Measurements from ENCODE around the gene BTBD18.
"Not testable (repeated sequence)": the region's sequence is repeated elsewhere in the genome, so short reads cannot be mapped to it uniquely, and the experiment has no call there.

The BTBD18 gene

GRCh38 chr11:57745206-57745605 is 6.4 kb downstream of the BTBD18 start:
- Histone ChIP-seq H3K4me1 (ENCODE audit: control insufficient read depth, insufficient read depth, low read length) (peaks cover 10% of the 10 kb centered on the region), H3K27me3 (ENCODE audit: control insufficient read depth, insufficient read depth, low read length) (no peaks in the 10 kb centered on the region), H3K4me3 (ENCODE audit: low read length) (no peak overlapping the region), H3K9ac (ENCODE audit: low read length) (no peak overlapping the region), H3K27ac (ENCODE audit: low read depth, low read length) (no peak overlapping the region), H3K36me3 (ENCODE audit: control insufficient read depth, insufficient read depth, low read length) (peaks cover 8% of the 10 kb centered on the region)

GRCh38 chr11:57744357-57744756 is 7.3 kb downstream of the BTBD18 start:
- no peaks in the 10 kb centered on the region for H3K27me3 ChIP-seq (ENCODE audit: control insufficient read depth, insufficient read depth, low read length)
- no peak overlapping the region for H3K27ac ChIP-seq (ENCODE audit: low read depth, low read length)
- peaks cover 10% of the 10 kb centered on the region for H3K4me1 ChIP-seq (ENCODE audit: control insufficient read depth, insufficient read depth, low read length)
- peaks cover 8% of the 10 kb centered on the region for H3K36me3 ChIP-seq (ENCODE audit: control insufficient read depth, insufficient read depth, low read length)
- no peak overlapping the region for H3K9ac ChIP-seq (ENCODE audit: low read length)
- H3K4me3 ChIP-seq (ENCODE audit: low read length): no peak overlapping the region

GRCh38 chr11:57742087-57742452 is 9.5 kb downstream of the BTBD18 start:
- Histone ChIP-seq H3K27me3 (ENCODE audit: control insufficient read depth, insufficient read depth, low read length) (no peaks in the 10 kb centered on the region), H3K36me3 (ENCODE audit: control insufficient read depth, insufficient read depth, low read length) (peaks cover 12% of the 10 kb centered on the region)

GRCh38 chr11:57741132-57742086 is 10.2 kb downstream of the BTBD18 start, which contains the start of gene SELENOH:
Gene SELENOH (plus strand): TSS chr11:57741491. CDS start chr11:57741596, 105 bp downstream.
- peaks cover 10% of the 10 kb centered on the region for H3K4me1 ChIP-seq (ENCODE audit: control insufficient read depth, insufficient read depth, low read length)
- H3K27me3 ChIP-seq (ENCODE audit: control insufficient read depth, insufficient read depth, low read length): no peaks in the 10 kb centered on the region
- H3K27ac ChIP-seq (ENCODE audit: low read depth, low read length): peak within 1 kb of the TSS; percentile 88
- peaks cover 12% of the 10 kb centered on the region for H3K36me3 ChIP-seq (ENCODE audit: control insufficient read depth, insufficient read depth, low read length)
- peak within 1 kb of the TSS; percentile 80 for H3K4me3 ChIP-seq (ENCODE audit: low read length)
- H3K9ac ChIP-seq (ENCODE audit: low read length): peak within 1 kb of the TSS; percentile 94

More at GRCh38 chr11:57742087-57742452, 9.5 kb downstream of the BTBD18 start:
- Histone ChIP-seq H3K9ac (ENCODE audit: low read length) (peak overlapping the region; percentile 94), H3K4me3 (ENCODE audit: low read length) (peak overlapping the region; percentile 80), H3K4me1 (ENCODE audit: control insufficient read depth, insufficient read depth, low read length) (peaks cover 10% of the 10 kb centered on the region), H3K27ac (ENCODE audit: low read depth, low read length) (peak overlapping the region; percentile 88)

GRCh38 chr11:57735619-57736298 is 15.9 kb downstream of the BTBD18 start:
- Histone ChIP-seq H3K4me3 (ENCODE audit: low read length) (no peak overlapping the region), H3K27ac (ENCODE audit: low read depth, low read length) (no peak overlapping the region), H3K4me1 (ENCODE audit: control insufficient read depth, insufficient read depth, low read length) (no peaks in the 10 kb centered on the region), H3K9ac (ENCODE audit: low read length) (no peak overlapping the region), H3K27me3 (ENCODE audit: control insufficient read depth, insufficient read depth, low read length) (no peaks in the 10 kb centered on the region), H3K36me3 (ENCODE audit: control insufficient read depth, insufficient read depth, low read length) (peaks cover 4% of the 10 kb centered on the region)

GRCh38 chr11:57732661-57733060 is 19.0 kb downstream of the BTBD18 start:
- Histone ChIP-seq H3K27ac (ENCODE audit: low read depth, low read length) (no peak overlapping the region), H3K9ac (ENCODE audit: low read length) (no peak overlapping the region), H3K4me3 (ENCODE audit: low read length) (no peak overlapping the region), H3K36me3 (ENCODE audit: control insufficient read depth, insufficient read depth, low read length) (no peaks in the 10 kb centered on the region), H3K27me3 (ENCODE audit: control insufficient read depth, insufficient read depth, low read length) (no peaks in the 10 kb centered on the region), H3K4me1 (ENCODE audit: control insufficient read depth, insufficient read depth, low read length) (no peaks in the 10 kb centered on the region)

- no peaks in the 10 kb centered on the region for H3K36me3 ChIP-seq (ENCODE audit: control insufficient read depth, insufficient read depth, low read length)
- no peaks in the 10 kb centered on the region for H3K27me3 ChIP-seq (ENCODE audit: control insufficient read depth, insufficient read depth, low read length)
- H3K27ac ChIP-seq (ENCODE audit: low read depth, low read length): no peak overlapping the region
- no peaks in the 10 kb centered on the region for H3K4me1 ChIP-seq (ENCODE audit: control insufficient read depth, insufficient read depth, low read length)
- no peak overlapping the region for H3K9ac ChIP-seq (ENCODE audit: low read length)
- H3K4me3 ChIP-seq (ENCODE audit: low read length): no peak overlapping the region
These were observed 22.1 kb downstream of the BTBD18 start for GRCh38 chr11:57729479-57729878.

GRCh38 chr11:57728829-57729228 is 22.8 kb downstream of the BTBD18 start:
- Histone ChIP-seq H3K27ac (ENCODE audit: low read depth, low read length) (no peak overlapping the region), H3K4me3 (ENCODE audit: low read length) (no peak overlapping the region), H3K27me3 (ENCODE audit: control insufficient read depth, insufficient read depth, low read length) (no peaks in the 10 kb centered on the region), H3K36me3 (ENCODE audit: control insufficient read depth, insufficient read depth, low read length) (no peaks in the 10 kb centered on the region), H3K4me1 (ENCODE audit: control insufficient read depth, insufficient read depth, low read length) (no peaks in the 10 kb centered on the region), H3K9ac (ENCODE audit: low read length) (no peak overlapping the region)

GRCh38 chr11:57727185-57727584 is 24.4 kb downstream of the BTBD18 start:
- Histone ChIP-seq H3K36me3 (ENCODE audit: control insufficient read depth, insufficient read depth, low read length) (no peaks in the 10 kb centered on the region), H3K9ac (ENCODE audit: low read length) (no peak overlapping the region), H3K4me1 (ENCODE audit: control insufficient read depth, insufficient read depth, low read length) (no peaks in the 10 kb centered on the region)

GRCh38 chr11:57716726-57717125 is 34.9 kb downstream of the BTBD18 start:
- not testable (repeated sequence) for H3K9ac ChIP-seq (ENCODE audit: low read length); H3K27ac ChIP-seq (ENCODE audit: low read depth, low read length); H3K4me3 ChIP-seq (ENCODE audit: low read length); H3K27me3 ChIP-seq (ENCODE audit: control insufficient read depth, insufficient read depth, low read length); H3K36me3 ChIP-seq (ENCODE audit: control insufficient read depth, insufficient read depth, low read length)
- peaks cover 14% of the 10 kb centered on the region for H3K4me1 ChIP-seq (ENCODE audit: control insufficient read depth, insufficient read depth, low read length)

More at GRCh38 chr11:57727185-57727584, 24.4 kb downstream of the BTBD18 start:
- no peak overlapping the region for H3K27ac ChIP-seq (ENCODE audit: low read depth, low read length)
- no peak overlapping the region for H3K4me3 ChIP-seq (ENCODE audit: low read length)
- H3K27me3 ChIP-seq (ENCODE audit: control insufficient read depth, insufficient read depth, low read length): no peaks in the 10 kb centered on the region

- peak overlapping the region; percentile 91 for H3K4me3 ChIP-seq (ENCODE audit: low read length)
- no peaks in the 10 kb centered on the region for H3K27me3 ChIP-seq (ENCODE audit: control insufficient read depth, insufficient read depth, low read length)
- no peak overlapping the region for H3K9ac ChIP-seq (ENCODE audit: low read length)
- no peak overlapping the region for H3K27ac ChIP-seq (ENCODE audit: low read depth, low read length)
- H3K36me3 ChIP-seq (ENCODE audit: control insufficient read depth, insufficient read depth, low read length): no peaks in the 10 kb centered on the region
- peaks cover 18% of the 10 kb centered on the region for H3K4me1 ChIP-seq (ENCODE audit: control insufficient read depth, insufficient read depth, low read length)
These were observed 37.8 kb downstream of the BTBD18 start for GRCh38 chr11:57713835-57714234.

- Histone ChIP-seq H3K4me1 (ENCODE audit: control insufficient read depth, insufficient read depth, low read length) (peaks cover 18% of the 10 kb centered on the region), H3K4me3 (ENCODE audit: low read length) (peak within 1 kb of the TSS; percentile 93), H3K9ac (ENCODE audit: low read length) (peak within 1 kb of the TSS; percentile 77), H3K36me3 (ENCODE audit: control insufficient read depth, insufficient read depth, low read length) (no peaks in the 10 kb centered on the region), H3K27me3 (ENCODE audit: control insufficient read depth, insufficient read depth, low read length) (no peaks in the 10 kb centered on the region), H3K27ac (ENCODE audit: low read depth, low read length) (peak within 1 kb of the TSS; percentile 86)
These were observed 39.1 kb downstream of the BTBD18 start, which contains the start of gene TMX2 for GRCh38 chr11:57712256-57713150. Gene TMX2 (plus strand): TSS chr11:57712593. CDS start chr11:57712619, 26 bp downstream.

Measured in rectal smooth muscle tissue (tissue), 1 donor.